HG03097 (cell line): ENCODE data around the gene IQCH.
A peak's percentile ranks its signal among the peaks of the same experiment; 100 is the strongest.

Source experiments
- ATAC-seq: cut with Tn5 transposase; IDR thresholded peaks from one replicate; pipeline ENCODE4 v1.9.1; 2021; ENCODE audit not compliant: unreplicated experiment, low FRiP score

IQCH gene

GRCh38 chr15:67479781-67480505, 225.4 kb downstream of the IQCH start:
- no peak for ATAC-seq

DNA sequence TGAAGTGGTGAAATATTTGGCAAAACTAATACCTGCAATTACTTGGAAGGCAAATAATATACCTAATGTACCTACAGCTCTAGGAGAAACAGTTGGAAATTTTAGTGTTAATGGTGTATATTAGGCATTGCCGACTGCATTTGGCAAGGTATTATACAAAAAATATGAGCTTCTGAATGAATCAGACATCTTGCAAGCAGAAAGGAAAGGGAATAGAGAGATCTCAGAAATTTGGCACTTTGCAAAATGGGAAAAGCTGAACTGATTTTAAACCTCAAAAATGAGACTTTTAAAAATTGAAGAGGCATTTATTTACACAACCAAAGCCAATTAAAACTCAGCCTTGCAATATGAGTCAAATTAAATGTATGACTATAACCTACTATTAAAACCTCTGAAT, 226.2 kb downstream of the IQCH start:
- no peak for ATAC-seq

DNA sequence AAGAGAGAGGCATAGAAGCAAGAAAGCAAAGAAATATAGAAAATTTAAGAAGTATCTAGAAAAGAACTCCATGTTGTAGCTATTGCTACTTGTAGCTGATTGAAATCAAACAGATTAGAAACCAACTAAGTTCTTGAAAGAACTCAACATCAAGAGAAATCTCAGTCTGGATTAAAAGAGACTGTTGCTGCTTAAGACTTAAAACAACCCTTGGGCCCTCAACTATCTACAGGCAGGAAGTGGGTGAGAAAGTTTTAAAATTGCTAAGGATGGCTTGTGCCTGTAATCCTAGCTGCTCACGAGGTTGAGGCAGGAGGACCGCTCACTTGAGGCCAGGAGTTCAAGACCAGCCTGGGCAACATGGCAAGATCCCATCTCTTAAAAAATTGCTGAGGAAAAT, 227.1 kb downstream of the IQCH start:
- ATAC-seq = no peak

GRCh38 chr15:67495585-67495984, 241.0 kb downstream of the IQCH start:
- ATAC-seq = no peak

DNA sequence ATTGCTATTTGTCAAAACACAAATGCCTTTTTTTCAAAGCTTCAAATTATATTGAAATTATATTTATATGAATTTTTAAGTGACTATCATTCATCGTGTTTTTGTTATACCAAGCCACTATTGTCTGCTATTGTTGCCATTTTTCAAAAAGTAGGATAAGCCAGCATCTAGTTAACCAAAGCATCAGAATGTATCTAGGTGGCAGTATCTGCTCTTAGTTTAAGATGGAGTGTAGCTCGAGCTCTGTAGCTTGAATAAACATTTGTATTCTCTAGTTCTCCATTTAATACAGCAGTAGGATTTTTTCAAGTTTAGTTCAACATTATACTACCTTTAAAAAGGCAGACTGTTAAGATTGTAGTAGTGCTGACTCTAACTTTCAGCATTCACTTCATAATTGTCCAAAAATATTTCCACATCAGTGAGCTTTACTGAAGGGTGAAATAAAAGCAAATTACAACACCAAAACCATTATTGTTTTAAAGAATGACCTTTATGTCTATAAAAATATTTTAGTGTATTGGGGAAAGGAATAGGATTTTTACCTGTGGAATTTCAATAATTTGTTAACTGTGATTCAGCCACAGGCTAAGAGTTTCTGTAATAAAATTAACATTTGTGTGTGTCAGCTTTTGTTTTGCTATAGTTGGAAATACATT, 246.7 kb downstream of the IQCH start:
- no peak for ATAC-seq

GRCh38 chr15:67501836-67502461, 247.4 kb downstream of the IQCH start:
- no peak for ATAC-seq

DNA sequence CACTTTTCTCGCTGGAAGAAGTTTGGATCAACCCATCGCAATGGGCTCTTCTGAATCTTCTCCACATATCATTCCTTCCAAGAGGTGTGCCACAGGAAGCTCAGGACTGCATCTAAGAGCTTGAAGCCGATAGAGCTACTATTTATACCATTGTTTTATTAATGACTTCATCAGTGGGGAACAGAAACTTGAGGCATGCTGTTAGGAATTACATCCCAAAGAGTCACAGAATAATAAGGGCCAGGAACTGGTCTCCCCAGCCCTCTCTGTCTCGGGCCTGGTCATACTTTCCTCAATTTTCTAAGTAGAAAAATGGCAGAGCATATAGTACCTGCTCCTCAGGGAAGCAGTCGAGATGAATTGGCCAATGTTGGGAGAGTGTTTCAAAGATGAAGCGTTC, 249.5 kb downstream of the IQCH start:
- no peak for ATAC-seq

DNA sequence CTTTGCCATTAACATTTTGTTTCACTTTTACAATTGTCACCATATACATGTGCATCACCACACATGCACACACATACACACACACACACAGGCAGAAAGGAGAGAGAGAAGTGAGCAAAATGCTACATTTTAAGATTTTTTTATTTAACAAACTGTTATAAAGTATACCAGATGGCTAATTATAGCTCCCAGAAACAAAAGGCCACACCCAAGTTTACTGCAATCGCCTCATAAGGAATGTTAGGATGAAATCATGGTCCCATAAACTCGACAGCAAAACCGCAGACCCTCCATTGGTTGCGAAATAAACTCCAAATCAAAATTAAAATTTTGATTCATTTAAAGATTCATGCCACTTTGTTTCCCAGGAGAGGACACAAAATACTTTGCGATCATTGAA, 250.2 kb downstream of the IQCH start:
- ATAC-seq = no peak

DNA sequence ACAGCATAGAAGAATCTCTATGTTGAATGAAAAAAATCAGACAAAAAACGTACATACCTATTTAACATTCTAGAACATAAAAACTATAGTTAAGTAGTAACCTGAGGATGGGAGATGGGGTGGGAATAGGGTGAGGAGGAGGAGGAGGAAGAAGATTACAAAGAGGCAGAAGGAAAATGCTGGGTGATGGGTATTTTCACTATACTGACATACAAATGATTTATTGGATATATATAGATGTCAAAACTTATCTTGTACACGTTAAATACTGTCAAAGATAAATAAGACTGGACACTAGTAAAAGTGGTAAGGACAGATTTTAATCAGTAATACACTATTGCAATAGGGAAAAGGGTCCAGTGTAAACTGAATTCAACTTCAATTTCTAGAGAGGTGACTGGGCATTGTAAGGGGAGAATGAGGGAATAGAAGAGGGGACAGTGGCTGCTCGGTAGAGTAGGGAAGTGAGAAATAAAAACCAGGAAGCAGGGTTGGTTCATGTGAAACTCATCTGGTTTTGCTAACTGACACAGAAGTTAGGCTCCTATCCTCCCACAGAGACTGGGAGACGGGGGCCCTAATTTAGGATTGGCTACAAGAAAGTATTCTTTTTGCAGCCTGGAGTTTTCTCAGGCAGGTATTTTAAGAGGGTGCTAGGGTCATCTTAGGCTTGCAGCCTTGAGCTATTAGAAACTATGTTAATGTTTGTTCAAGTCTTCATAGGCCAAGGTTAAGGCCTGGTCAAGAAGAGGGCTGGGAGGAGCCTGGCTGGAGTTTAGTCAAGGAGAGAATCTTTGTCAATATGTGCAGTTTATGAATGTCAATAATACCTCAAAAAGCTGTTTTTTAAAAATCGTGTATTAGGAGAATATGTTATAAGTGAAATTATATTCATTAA, 251.3 kb downstream of the IQCH start:
- no peak for ATAC-seq

DNA sequence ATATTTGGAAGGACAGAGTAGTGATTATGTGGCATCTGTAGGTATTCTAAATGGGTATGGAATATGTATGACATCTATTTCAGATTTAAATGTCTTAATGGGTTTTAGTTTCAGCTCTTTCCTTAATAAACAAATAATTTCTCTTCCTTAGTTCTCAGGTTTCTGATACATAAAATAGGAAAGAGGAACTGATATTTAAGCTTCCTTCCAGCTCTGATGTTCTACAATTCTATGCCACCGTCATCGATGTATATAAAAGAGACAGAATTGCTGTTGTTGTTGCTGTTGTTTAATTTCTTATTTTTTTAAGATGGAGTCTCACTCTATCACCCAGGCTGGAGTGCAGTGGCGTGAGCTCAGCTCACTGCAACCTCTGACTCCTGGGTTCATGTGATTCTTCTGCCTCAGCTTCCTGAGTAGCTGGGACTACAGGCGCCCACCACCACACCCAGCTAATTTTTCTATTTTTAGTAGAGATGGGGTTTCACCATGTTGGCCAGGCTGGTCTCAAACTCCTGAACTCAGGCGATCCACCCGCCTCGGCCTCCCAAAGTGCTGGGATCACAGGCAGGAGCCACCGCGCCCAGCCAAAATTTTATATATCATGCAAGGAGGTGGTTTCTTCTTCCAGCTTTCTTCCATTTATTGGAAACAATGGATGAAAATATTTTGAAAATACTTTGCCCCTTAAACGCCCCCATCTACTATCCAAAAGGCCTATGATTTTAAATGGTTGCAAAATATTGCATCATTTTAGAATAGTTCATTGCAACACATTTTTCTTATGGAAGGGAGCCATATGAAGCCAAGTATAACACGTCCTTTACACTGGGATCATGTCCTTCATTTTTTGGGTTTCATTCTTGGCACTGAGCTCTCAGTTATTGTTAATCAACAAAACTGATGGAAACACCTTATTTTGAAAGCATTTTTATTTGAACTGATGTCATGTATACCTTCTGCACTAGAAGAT, 252.5 kb downstream of the IQCH start:
- ATAC-seq = no peak

DNA sequence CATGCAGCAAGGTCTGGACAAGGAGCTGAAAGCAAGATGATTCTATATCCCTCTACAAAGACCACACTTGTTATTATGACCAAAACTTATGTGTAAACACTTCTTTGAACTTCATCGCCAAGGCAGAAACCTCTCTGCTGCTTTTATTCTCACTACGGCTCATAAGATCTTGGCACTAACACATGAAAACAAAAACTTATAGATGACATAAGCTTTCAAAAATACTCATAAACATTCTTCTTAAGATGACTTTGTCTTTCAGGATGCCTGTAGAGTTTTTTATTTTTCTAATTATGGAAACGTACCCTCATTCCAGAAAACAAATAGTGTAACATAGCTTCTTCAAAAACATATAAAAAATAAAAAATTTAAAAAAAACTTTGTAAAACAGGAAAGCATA, 253.8 kb downstream of the IQCH start:
- ATAC-seq = no peak

DNA sequence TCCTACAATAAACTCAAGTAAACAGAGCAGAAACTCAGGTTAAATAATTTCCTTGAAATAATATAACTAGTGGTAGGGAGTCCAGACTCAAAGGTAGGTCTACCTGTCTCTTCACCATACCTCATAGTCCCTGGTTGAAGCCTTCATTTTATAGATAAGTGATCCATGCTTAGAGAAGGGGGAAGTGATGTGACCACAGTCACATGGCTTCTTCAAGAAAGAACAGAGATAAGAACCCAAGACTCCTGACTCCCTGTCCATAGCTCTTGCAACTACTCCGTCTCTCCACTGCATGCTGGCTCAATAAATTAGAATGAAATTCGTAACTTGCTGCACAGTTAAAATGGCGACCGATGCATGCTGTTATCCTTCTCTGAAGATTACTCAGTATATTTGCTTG, 255.3 kb downstream of the IQCH start:
- ATAC-seq = no peak

GRCh38 chr15:67510597-67511190, 256.1 kb downstream of the IQCH start:
- peak; percentile 52 for ATAC-seq

- ATAC-seq = no peak
These were observed 257.0 kb downstream of the IQCH start for GRCh38 chr15:67511606-67512005.

DNA sequence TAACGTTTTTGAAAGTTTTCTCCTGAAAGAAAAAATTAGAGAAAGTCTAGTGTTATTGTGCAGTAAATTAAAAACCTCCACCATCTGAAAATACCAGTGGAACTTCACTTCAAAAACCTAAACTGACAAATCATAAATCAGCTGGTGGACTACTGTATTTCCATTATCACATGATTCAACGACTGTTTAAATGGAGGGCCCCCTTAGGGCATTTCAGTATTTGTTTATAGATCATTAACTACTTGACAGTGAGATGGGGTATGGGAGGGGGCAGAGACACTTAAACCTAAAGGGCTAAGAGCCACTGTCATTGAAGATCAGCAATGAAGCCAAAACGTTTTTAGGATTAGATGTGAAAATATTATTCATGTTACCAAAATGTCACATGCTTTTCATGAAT, 257.6 kb downstream of the IQCH start:
- no peak for ATAC-seq

- ATAC-seq = no peak
These were observed 258.5 kb downstream of the IQCH start for GRCh38 chr15:67512933-67513714.

GRCh38 chr15:67515090-67515489, 260.5 kb downstream of the IQCH start:
- ATAC-seq = no peak

DNA sequence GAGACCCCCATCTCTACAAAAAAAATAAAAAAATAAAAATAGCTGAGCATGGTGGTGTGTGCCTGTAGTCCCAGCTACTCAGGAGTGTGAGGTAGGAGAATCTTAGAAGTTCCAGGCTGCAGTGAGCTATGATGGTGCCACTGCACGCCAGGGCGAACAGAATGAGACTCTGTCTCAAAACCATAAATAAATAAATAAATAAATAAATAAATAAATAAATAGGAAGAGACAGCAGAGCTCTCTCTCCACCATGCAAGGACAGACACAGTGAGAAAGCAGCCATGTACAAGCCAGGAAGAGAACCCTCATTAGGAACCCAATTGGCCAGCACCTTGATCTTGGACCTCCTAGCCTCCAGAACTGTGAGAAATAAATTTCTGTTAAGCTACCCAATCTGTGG, 261.0 kb downstream of the IQCH start:
- no peak for ATAC-seq
